Astrocyte of the spinal cord (primary cell): ENCODE data around the gene SENP2.

Experiments
- DNase-seq: peaks from one replicate; pipeline ENCODE4 v3.0.0; 2011; ENCODE audit warnings: low read depth, low spot score
- H3K4me3 ChIP-seq: 2 replicates; pipeline ENCODE4 v1.5.1; 2011; ENCODE audit warnings: low read depth, mild to moderate bottlenecking, low read length, moderate library complexity
- CTCF ChIP-seq: IDR thresholded peaks from 2 replicates; pipeline ENCODE4 v1.5.1; 2012; ENCODE audit warnings: low read depth, mild to moderate bottlenecking, low read length, inconsistent platforms
- in situ Hi-C: cut with HindIII; loops from 2 replicates; pipeline ENCODE4 v1.10.0; 2017; ENCODE audit warnings: low sequenced_read_pairs

Gene SENP2

GRCh38 chr3:185606196-185606595 is 20.1 kb downstream of the SENP2 start:
- in situ Hi-C loops: no loop called here

GRCh38 chr3:185613016-185613415 is 26.9 kb downstream of the SENP2 start:
- in situ Hi-C loops: no loop called here
- DNase-seq: no peak
- TF ChIP-seq CTCF: no peak
- H3K4me3 ChIP-seq: no peak overlapping the region

More at GRCh38 chr3:185606196-185606595, 20.1 kb downstream of the SENP2 start:
- DNase-seq: no peak
- H3K4me3 ChIP-seq: no peak overlapping the region
- TF ChIP-seq CTCF: no peak

GRCh38 chr3:185623939-185624665 is 38.0 kb downstream of the SENP2 start:
- H3K4me3 ChIP-seq: no peak overlapping the region
- TF ChIP-seq CTCF: no peak
- no peak for DNase-seq
- in situ Hi-C loops: no loop called here

- H3K4me3 ChIP-seq: no peak overlapping the region
- TF ChIP-seq CTCF: no peak
- in situ Hi-C loops: no loop called here
- no peak for DNase-seq
These were observed 39.7 kb downstream of the SENP2 start for GRCh38 chr3:185625784-185626183.

GRCh38 chr3:185629554-185630181 is 43.6 kb downstream of the SENP2 start:
- no peak for TF ChIP-seq CTCF
- no peak for DNase-seq
- H3K4me3 ChIP-seq: no peak overlapping the region
- in situ Hi-C loops: no loop called here

- no peak overlapping the region for H3K4me3 ChIP-seq
- in situ Hi-C loops: no loop called here
- no peak for TF ChIP-seq CTCF
- peak; percentile 62 for DNase-seq
These were observed 44.1 kb downstream of the SENP2 start for GRCh38 chr3:185630182-185630622.
